SK-N-SH (cell line): ENCODE data around the gene HNRNPAB. TPM values are rescaled to one million over a fixed set of nuclear protein-coding genes. Genes with fewer than 3 reads are reported as not detected.

Experiments used
- CTCF ChIA-PET: fragments of 300-600, 350-600 bp; formaldehyde crosslinking; extraction: SDS; loops from one replicate; lab custom pipeline; 2021; lab: Yijun Ruan, JAX
- POLR2A ChIA-PET: fragments of 350-600 bp; sonication (Branson Sonifier 250); formaldehyde crosslinking; extraction: SDS; loops from one replicate; lab custom pipeline; 2020; ENCODE audit warnings: antibody characterized with exemption, inconsistent platforms; lab: Yijun Ruan, JAX
- DNase-seq: peaks from one replicate; pipeline ENCODE4 v3.0.0; 2012
- H2AFZ ChIP-seq: fragments of 200-600 bp; sonication (generic); 2 replicates; pipeline ENCODE4 v1.8.1; 2016; ENCODE audit warnings: antibody characterized with exemption, mild to moderate bottlenecking, low read depth
- H3F3A ChIP-seq: fragments of 200-600 bp; sonication (generic); replicated peaks from 2 replicates; pipeline ENCODE3; 2016; ENCODE audit warnings: antibody characterized with exemption, mild to moderate bottlenecking; ENCODE audit not compliant: insufficient read depth
- H3K27ac ChIP-seq, 2 experiments: fragments of 200-500 bp in 1 of 2; fragments of 200-600 bp in 1 of 2; sonication (Bioruptor generic) in 1 of 2; sonication (generic), shearing (Covaris generic) in 1 of 2; 2 replicates each; pipeline versions ENCODE4 v1.5.1 to v1.6.1; 2014 to 2016; ENCODE audit warnings: low read depth in 2 of 2, inconsistent platforms in 1 of 2, low read length in 1 of 2, mild to moderate bottlenecking in 1 of 2, mixed read lengths in 1 of 2
- H3K27me3 ChIP-seq: fragments of 200-600 bp; sonication (generic), shearing (Covaris generic); 2 replicates; pipeline ENCODE4 v1.6.1; 2016; ENCODE audit warnings: mixed run types; ENCODE audit not compliant: insufficient read depth
- H3K36me3 ChIP-seq, 2 experiments: fragments of 200-500 bp in 1 of 2; fragments of 200-600 bp in 1 of 2; sonication (Bioruptor generic) in 1 of 2; sonication (generic) in 1 of 2; replicated peaks in 1 of 2; 2 replicates each; pipeline versions ENCODE3 to v1.5.1; 2014 to 2016; ENCODE audit warnings: low read length in 1 of 2, mild to moderate bottlenecking in 1 of 2; ENCODE audit not compliant: insufficient read depth in 2 of 2, control insufficient read depth in 1 of 2
- H3K4me1 ChIP-seq, 2 experiments: fragments of 200-500 bp in 1 of 2; fragments of 200-600 bp in 1 of 2; sonication (Bioruptor generic) in 1 of 2; sonication (generic), shearing (Covaris generic) in 1 of 2; 2 replicates each; pipeline versions ENCODE4 v1.5.1 to v1.6.1; 2014 to 2016; ENCODE audit warnings: low read depth in 1 of 2, low read length in 1 of 2, mixed run types in 1 of 2; ENCODE audit not compliant: insufficient read depth in 2 of 2, control insufficient read depth in 1 of 2
- H3K4me2 ChIP-seq: fragments of 200-600 bp; sonication (generic), shearing (Covaris generic); 2 replicates; pipeline ENCODE4 v1.6.1; 2017; ENCODE audit warnings: mixed run types
- H3K4me3 ChIP-seq, 2 experiments: fragments of 200-500 bp in 1 of 2; fragments of 200-600 bp in 1 of 2; sonication (Bioruptor generic) in 1 of 2; sonication (generic), shearing (Covaris generic) in 1 of 2; 2 replicates each; pipeline versions ENCODE4 v1.5.1 to v1.8.1; 2014 to 2016; ENCODE audit warnings: low read depth in 2 of 2, inconsistent platforms in 1 of 2, low read length in 1 of 2, mild to moderate bottlenecking in 1 of 2, mixed read lengths in 1 of 2, moderate library complexity in 1 of 2
- H3K79me2 ChIP-seq: fragments of 200-600 bp; sonication (generic); 2 replicates; pipeline ENCODE4 v1.8.1; 2017; ENCODE audit warnings: mild to moderate bottlenecking; ENCODE audit not compliant: insufficient read depth
- H3K9ac ChIP-seq: fragments of 200-600 bp; sonication (generic); 2 replicates; pipeline ENCODE4 v1.6.1; 2017; ENCODE audit warnings: mixed run types
- H3K9me2 ChIP-seq: fragments of 200-600 bp; sonication (generic); 2 replicates; pipeline ENCODE4 v1.6.1; 2017; ENCODE audit warnings: mixed run types
- H3K9me3 ChIP-seq: fragments of 200-600 bp; sonication (generic); 2 replicates; pipeline ENCODE4 v1.6.1; 2017; ENCODE audit warnings: mixed run types, mild to moderate bottlenecking, moderate library complexity
- H4K20me1 ChIP-seq: fragments of 200-600 bp; sonication (generic); 2 replicates; pipeline ENCODE4 v1.6.1; 2017; ENCODE audit warnings: mild to moderate bottlenecking, mixed run types; ENCODE audit not compliant: insufficient read depth
- EP300 ChIP-seq, 2 experiments: IDR thresholded peaks; 2 replicates each; pipeline versions ENCODE4 v1.4.0 to v1.6.1; 2012; ENCODE audit warnings: borderline replicate concordance in 1 of 2, low read depth in 1 of 2, low read length in 1 of 2
- EZH2phosphoT487 ChIP-seq: fragments of 200-600 bp; sonication (generic); IDR thresholded peaks from 2 replicates; pipeline ENCODE4 v1.6.1; 2017; ENCODE audit warnings: low read depth, mixed run types, mild to moderate bottlenecking, antibody characterized with exemption, moderate library complexity, borderline replicate concordance
- FOXJ3 ChIP-seq: sonication (generic); formaldehyde crosslinking; IDR thresholded peaks from 2 replicates; pipeline ENCODE4 v1.5.1; 2020; ENCODE audit warnings: mild to moderate bottlenecking, missing genetic modification reagents
- GABPA ChIP-seq: IDR thresholded peaks from 2 replicates; pipeline ENCODE4 v1.4.0; 2012; ENCODE audit warnings: low read depth, mild to moderate bottlenecking
- JUND ChIP-seq: IDR thresholded peaks from 2 replicates; pipeline ENCODE4 v1.4.0; 2012
- MEF2A ChIP-seq: IDR thresholded peaks from 2 replicates; pipeline ENCODE4 v1.4.0; 2012; ENCODE audit warnings: low read depth, borderline replicate concordance
- MXI1 ChIP-seq: IDR thresholded peaks from 2 replicates; pipeline ENCODE4 v1.6.1; 2012; ENCODE audit warnings: mild to moderate bottlenecking, low read depth, low read length, improper control_type of control experiment
- NFIC ChIP-seq: IDR thresholded peaks from 2 replicates; pipeline ENCODE4 v1.4.0; 2012; ENCODE audit warnings: borderline replicate concordance
- RAD21 ChIP-seq: IDR thresholded peaks from 2 replicates; pipeline ENCODE4 v1.6.1; 2012; ENCODE audit warnings: mild to moderate bottlenecking, low read length
- RFX5 ChIP-seq: IDR thresholded peaks from 2 replicates; pipeline ENCODE4 v1.6.1; 2012; ENCODE audit warnings: mild to moderate bottlenecking, improper control_type of control experiment, low read length
- TAF1 ChIP-seq: IDR thresholded peaks from 2 replicates; pipeline ENCODE4 v1.6.1; 2012; ENCODE audit warnings: low read depth, mild to moderate bottlenecking, low read length, moderate library complexity, borderline replicate concordance
- YY1 ChIP-seq: IDR thresholded peaks from 2 replicates; pipeline ENCODE4 v1.4.0; 2012; ENCODE audit warnings: low read depth, mild to moderate bottlenecking
- WGBS: methylation state at CpG from one replicate; pipeline ENCODE4 v1.1.6; 2017; ENCODE audit warnings: low lambda C conversion rate; 5-methylcytosine and 5-hydroxymethylcytosine counted together
- polyA plus RNA-seq, 3 experiments: library from polyadenylated mRNA; depleted of rRNA; stranded (reverse); fragments of >200 nt; gene quantifications; 2 replicates each; pipeline ENCODE4 v1.2.3, GENCODE V29; 2012
- TF ChIP-seq, protein P1 (sequence below): IDR thresholded peaks from 2 replicates; pipeline ENCODE4 v1.6.1; 2012; ENCODE audit warnings: mild to moderate bottlenecking, low read depth, low read length, moderate library complexity
- TF ChIP-seq, protein P2 (sequence below): IDR thresholded peaks from 2 replicates; pipeline ENCODE4 v1.4.0; 2012; ENCODE audit warnings: low read depth, borderline replicate concordance

HNRNPAB gene
- polyA plus RNA-seq, 1 of the 3 experiments (the other 2 are of a cell fraction): 164 TPM

DNA sequence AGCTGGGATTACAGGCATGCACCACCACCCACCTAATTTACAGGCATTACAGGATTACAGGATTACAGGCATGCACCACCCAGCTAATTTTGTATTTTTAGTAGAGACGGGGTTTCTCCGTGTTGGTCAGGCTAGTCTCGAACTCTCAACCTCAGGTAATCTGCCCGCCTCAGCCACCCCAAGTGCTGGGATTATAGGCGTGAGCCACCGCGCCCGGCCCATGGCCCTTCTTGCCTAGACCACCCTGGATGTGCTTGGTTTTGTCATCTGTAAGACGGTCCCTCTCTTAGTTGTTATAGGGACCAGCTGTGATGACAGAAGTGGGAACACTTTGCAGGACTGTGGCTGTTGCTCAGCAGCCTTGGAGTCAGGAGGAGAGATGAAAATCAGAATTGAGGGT lies 31.8 kb downstream of the HNRNPAB start (continued):
- TF ChIP-seq RAD21: no peak

DNA sequence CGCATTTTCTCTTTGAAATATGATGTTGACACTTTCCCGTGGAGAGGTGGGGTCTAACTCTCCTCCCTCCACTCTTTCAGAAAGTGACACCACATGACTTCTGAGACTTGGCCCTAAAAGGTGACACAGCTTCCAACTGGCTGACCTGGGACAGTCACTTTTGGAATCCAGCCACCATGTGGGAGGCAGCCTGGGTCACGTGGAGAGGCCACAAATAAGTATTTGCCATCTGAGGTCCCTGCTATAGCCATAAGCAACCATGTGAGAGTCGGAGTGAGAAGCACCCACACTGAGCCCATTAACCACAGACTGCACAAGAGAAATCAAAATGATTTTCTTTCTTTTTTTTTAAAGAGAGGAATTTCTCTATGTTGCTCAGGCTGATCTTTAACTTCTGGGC lies 32.3 kb downstream of the HNRNPAB start:
- POLR2A ChIA-PET: no interaction called here
- H3K4me3 ChIP-seq: no peak overlapping the region
- DNase-seq: no peak
- TF ChIP-seq RFX5 (no peak), NFIC (no peak), YY1 (no peak), MEF2A (no peak), EZH2phosphoT487 (no peak), JUND (no peak), MXI1 (no peak)
- TF ChIP-seq, protein P1, sequence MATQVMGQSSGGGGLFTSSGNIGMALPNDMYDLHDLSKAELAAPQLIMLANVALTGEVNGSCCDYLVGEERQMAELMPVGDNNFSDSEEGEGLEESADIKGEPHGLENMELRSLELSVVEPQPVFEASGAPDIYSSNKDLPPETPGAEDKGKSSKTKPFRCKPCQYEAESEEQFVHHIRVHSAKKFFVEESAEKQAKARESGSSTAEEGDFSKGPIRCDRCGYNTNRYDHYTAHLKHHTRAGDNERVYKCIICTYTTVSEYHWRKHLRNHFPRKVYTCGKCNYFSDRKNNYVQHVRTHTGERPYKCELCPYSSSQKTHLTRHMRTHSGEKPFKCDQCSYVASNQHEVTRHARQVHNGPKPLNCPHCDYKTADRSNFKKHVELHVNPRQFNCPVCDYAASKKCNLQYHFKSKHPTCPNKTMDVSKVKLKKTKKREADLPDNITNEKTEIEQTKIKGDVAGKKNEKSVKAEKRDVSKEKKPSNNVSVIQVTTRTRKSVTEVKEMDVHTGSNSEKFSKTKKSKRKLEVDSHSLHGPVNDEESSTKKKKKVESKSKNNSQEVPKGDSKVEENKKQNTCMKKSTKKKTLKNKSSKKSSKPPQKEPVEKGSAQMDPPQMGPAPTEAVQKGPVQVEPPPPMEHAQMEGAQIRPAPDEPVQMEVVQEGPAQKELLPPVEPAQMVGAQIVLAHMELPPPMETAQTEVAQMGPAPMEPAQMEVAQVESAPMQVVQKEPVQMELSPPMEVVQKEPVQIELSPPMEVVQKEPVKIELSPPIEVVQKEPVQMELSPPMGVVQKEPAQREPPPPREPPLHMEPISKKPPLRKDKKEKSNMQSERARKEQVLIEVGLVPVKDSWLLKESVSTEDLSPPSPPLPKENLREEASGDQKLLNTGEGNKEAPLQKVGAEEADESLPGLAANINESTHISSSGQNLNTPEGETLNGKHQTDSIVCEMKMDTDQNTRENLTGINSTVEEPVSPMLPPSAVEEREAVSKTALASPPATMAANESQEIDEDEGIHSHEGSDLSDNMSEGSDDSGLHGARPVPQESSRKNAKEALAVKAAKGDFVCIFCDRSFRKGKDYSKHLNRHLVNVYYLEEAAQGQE: no peak
- no peak overlapping the region for H3K4me2 ChIP-seq
- no peaks in the 10 kb centered on the region for H3K27me3 ChIP-seq
- H3K9me2 ChIP-seq: no peaks in the 10 kb centered on the region
- peaks cover 5 to 41% of the 10 kb centered on the region in 2 experiments; a peak in 1 of 4 replicates for H3K4me1 ChIP-seq
- WGBS: 58% methylated on average over 4 of the region's 4 CpGs
- peaks cover 4% of the 10 kb centered on the region; the same call in 1 of the 2 replicates for H3K79me2 ChIP-seq
- H2AFZ ChIP-seq: no peak overlapping the region
- H3K9me3 ChIP-seq: no peaks in the 10 kb centered on the region
- CTCF ChIA-PET: interaction anchor here (0.8 to 12.2 kb wide), 6 partner anchors 10 to 355 kb away, joined by 3 to 147 read pairs (median 8); partner anchors contain the start of gene COL23A1
- no peaks in the 10 kb centered on the region for H3K36me3 ChIP-seq
- H3F3A ChIP-seq: peaks cover 11% of the 10 kb centered on the region
- no peak overlapping the region for H3K9ac ChIP-seq
- no peaks in the 10 kb centered on the region for H4K20me1 ChIP-seq
- H3K27ac ChIP-seq: no peak overlapping the region

DNA sequence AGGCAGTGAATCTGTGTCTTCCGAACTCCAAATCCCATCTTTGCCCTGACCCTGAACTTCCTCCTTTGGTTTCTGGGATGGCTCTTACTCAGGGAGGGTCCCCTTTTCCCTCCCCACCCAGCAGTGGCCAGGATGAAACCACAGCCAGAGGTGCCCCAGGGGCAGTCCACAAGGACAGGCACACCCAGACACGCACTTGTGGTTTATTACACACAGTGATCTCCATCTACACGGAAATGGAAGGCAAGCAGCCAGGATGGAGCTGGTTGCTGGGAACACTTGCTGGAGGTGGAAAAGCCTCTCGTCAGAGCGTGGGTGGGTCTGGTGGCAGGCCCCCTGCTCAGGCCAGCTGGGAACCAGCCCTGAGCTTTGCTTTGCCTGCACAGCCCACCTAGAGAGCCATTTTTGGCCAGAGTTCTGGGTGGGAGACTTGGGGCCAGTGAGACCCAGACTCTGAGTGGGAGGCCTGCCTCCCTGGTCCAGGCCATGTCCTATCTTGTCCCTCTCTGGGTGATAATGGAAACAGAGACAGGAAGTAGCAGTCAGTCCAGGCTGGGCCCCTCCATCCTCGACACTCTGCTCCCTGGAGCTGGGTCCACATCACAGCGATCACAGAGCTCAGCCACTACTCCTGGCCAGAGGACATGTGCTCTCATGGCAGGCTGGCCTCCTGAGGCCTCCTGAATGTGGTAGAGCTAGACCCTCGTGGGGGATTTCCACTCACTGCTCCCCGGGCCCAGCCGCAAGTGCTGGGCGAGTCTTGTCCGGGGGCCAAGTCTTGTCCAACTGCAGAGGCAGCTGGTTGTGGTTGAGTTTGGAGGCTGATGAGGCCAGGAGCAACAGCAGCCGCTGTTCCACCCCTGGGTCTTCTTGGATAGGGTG lies 33.3 kb downstream of the HNRNPAB start:
- Histone ChIP-seq H3K27ac (peak overlapping the region in 1 of 2 experiments; percentile 67; a peak in 1 of 4 replicates), H3K4me2 (no peak overlapping the region), H2AFZ (no peak overlapping the region), H3K27me3 (no peaks in the 10 kb centered on the region), H3K4me1 (peaks cover 5 to 39% of the 10 kb centered on the region in 2 experiments; a peak in 1 of 4 replicates)
- 47% methylated on average over 9 of the region's 13 CpGs for WGBS
- no peak for TF ChIP-seq FOXJ3 (CRISPR knock-in tag)
- no peak for TF ChIP-seq GABPA
- TF ChIP-seq, protein P2, sequence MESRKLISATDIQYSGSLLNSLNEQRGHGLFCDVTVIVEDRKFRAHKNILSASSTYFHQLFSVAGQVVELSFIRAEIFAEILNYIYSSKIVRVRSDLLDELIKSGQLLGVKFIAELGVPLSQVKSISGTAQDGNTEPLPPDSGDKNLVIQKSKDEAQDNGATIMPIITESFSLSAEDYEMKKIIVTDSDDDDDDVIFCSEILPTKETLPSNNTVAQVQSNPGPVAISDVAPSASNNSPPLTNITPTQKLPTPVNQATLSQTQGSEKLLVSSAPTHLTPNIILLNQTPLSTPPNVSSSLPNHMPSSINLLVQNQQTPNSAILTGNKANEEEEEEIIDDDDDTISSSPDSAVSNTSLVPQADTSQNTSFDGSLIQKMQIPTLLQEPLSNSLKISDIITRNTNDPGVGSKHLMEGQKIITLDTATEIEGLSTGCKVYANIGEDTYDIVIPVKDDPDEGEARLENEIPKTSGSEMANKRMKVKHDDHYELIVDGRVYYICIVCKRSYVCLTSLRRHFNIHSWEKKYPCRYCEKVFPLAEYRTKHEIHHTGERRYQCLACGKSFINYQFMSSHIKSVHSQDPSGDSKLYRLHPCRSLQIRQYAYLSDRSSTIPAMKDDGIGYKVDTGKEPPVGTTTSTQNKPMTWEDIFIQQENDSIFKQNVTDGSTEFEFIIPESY: no peak
- TF ChIP-seq TAF1: no peak
- TF ChIP-seq EP300 (IDR thresholded peaks at IDR 0.05; ENCODE audit: borderline replicate concordance in 1 of 2, low read depth in 1 of 2, low read length in 1 of 2): no peak
- TF ChIP-seq, all 33 proteins: peak for 0
- H3K36me3 ChIP-seq: no peaks in the 10 kb centered on the region
- no peak overlapping the region for H3K9ac ChIP-seq
- no peaks in the 10 kb centered on the region for H3K79me2 ChIP-seq
- no peaks in the 10 kb centered on the region for H4K20me1 ChIP-seq
- no peak overlapping the region for H3K4me3 ChIP-seq
- no peaks in the 10 kb centered on the region for H3K9me3 ChIP-seq
- H3K9me2 ChIP-seq: no peaks in the 10 kb centered on the region
- DNase-seq: no peak
- ChIA-PET POLR2A (interaction anchor here (0.7 kb wide), 1 partner anchor 352 kb away, joined by 3 read pairs; no protein-coding TSS in a partner anchor), CTCF (interaction anchor here (0.6 to 12.2 kb wide), 8 partner anchors 10 to 354 kb away, joined by 3 to 147 read pairs (median 3); partner anchors contain the start of gene COL23A1)
- H3F3A ChIP-seq: peaks cover 11% of the 10 kb centered on the region
